HL-60 (cell line): ENCODE results near the gene MMRN2.
A peak's percentile ranks its signal among the peaks of the same experiment; 100 is the strongest.

Experiments used
- DNase-seq, 2 experiments: peaks; one replicate each; pipeline ENCODE4 v3.0.0-alpha.2; 2010 to 2020; ENCODE audit warnings: low read depth in 1 of 2, low spot score in 1 of 2
- H3K27ac ChIP-seq: fragments of 250-450 bp; sonication (Bioruptor Pico); replicated peaks from 2 replicates; pipeline ENCODE4 v1.5.1; 2020; ENCODE audit warnings: mild to moderate bottlenecking, moderate library complexity
- H3K27me3 ChIP-seq: fragments of 250-450 bp; sonication (Bioruptor Pico); 2 replicates; pipeline ENCODE4 v1.5.1; 2021; ENCODE audit warnings: mild to moderate bottlenecking, moderate library complexity; ENCODE audit not compliant: insufficient read depth, poor library complexity, severe bottlenecking
- H3K4me3 ChIP-seq: replicated peaks from 2 replicates; pipeline ENCODE4 v1.5.1; 2011; ENCODE audit warnings: mild to moderate bottlenecking, control low read depth, low read length; ENCODE audit not compliant: insufficient read depth
- CTCF ChIP-seq: IDR thresholded peaks from one replicate; pipeline ENCODE4 v1.5.1; 2011; ENCODE audit warnings: low read length, control low read depth, inconsistent platforms; ENCODE audit not compliant: insufficient read depth
- GABPA ChIP-seq: IDR thresholded peaks from 2 replicates; pipeline ENCODE4 v1.6.1; 2012; ENCODE audit warnings: low read depth
- POLR2AphosphoS5 ChIP-seq: IDR thresholded peaks from 2 replicates; pipeline ENCODE4 v1.6.1; 2012; ENCODE audit warnings: low read depth
- REST ChIP-seq: IDR thresholded peaks from 2 replicates; pipeline ENCODE4 v1.6.1; 2012; ENCODE audit warnings: low read depth; ENCODE audit not compliant: insufficient replicate concordance
- SPI1 ChIP-seq: IDR thresholded peaks from 2 replicates; pipeline ENCODE4 v1.6.1; 2012; ENCODE audit warnings: low read depth, mild to moderate bottlenecking, borderline replicate concordance

The MMRN2 gene

GRCh38 chr10:86962136-86962980 lies 4.9 kb upstream of the MMRN2 start:
- H3K27ac ChIP-seq: no peak overlapping the region
- TF ChIP-seq POLR2AphosphoS5 (no peak), SPI1 (peak; percentile 76)
- DNase-seq: no peak
- H3K4me3 ChIP-seq: no peak overlapping the region
- H3K27me3 ChIP-seq: no peaks in the 10 kb centered on the region

- H3K27me3 ChIP-seq: no peaks in the 10 kb centered on the region
- TF ChIP-seq SPI1: no peak
- no peak for TF ChIP-seq REST
- no peak for TF ChIP-seq POLR2AphosphoS5
- no peak for TF ChIP-seq GABPA
- TF ChIP-seq CTCF: no peak
- H3K4me3 ChIP-seq: no peak overlapping the region
- no peak overlapping the region for H3K27ac ChIP-seq
- DNase-seq: no peak
These were observed 4.2 kb upstream of the MMRN2 start for GRCh38 chr10:86961481-86962091.

GRCh38 chr10:86960863-86961434 lies 3.5 kb upstream of the MMRN2 start:
- H3K4me3 ChIP-seq: no peak overlapping the region
- no peak for DNase-seq
- no peaks in the 10 kb centered on the region for H3K27me3 ChIP-seq
- TF ChIP-seq POLR2AphosphoS5 (no peak), CTCF (no peak), GABPA (no peak), SPI1 (no peak), REST (no peak)
- no peak overlapping the region for H3K27ac ChIP-seq
